Activated naive CD4-positive, alpha-beta T cell treated with anti-CD3 and anti-CD28 coated beads, Interleukin-2, amount 50 U/mL, for 72 hours (primary cell): ENCODE data around the gene CCDC200. TPM values are rescaled to one million over a fixed set of nuclear protein-coding genes. Genes with fewer than 3 reads are reported as not detected.
"Not testable (repeated sequence)": the region's sequence is repeated elsewhere in the genome, so short reads cannot be mapped to it uniquely, and the experiment has no call there.

ENCODE experiments used
- ATAC-seq, 2 donors: fragments of 150-1000 bp; cut with Tn5 transposase; 2 replicates each; pipeline ENCODE4 v1.10.0; 2021; ENCODE audit warnings: mild to moderate bottlenecking in 2 of 2, moderate library complexity in 2 of 2
- DNase-seq, 2 donors: peaks; one replicate each; pipeline ENCODE4 v3.0.0; 2021 to 2022; ENCODE audit warnings: low spot score in 2 of 2
- H3K27ac Mint-ChIP-seq, 2 donors: one replicate each; pipeline ENCODE4 v1.8.0; 2022; ENCODE audit warnings: mild to moderate bottlenecking in 2 of 2, mixed read lengths in 2 of 2
- H3K36me3 Mint-ChIP-seq, 2 donors: one replicate each; pipeline ENCODE4 v1.8.0; 2022; ENCODE audit warnings: mixed read lengths in 2 of 2
- H3K9me3 Mint-ChIP-seq, 2 donors: one replicate each; pipeline ENCODE4 v1.8.0; 2022; ENCODE audit warnings: mixed read lengths in 2 of 2
- total RNA-seq, 2 donors: library from RNA; stranded (reverse); gene quantifications; one replicate each; pipeline ENCODE4 v1.2.3, GENCODE V29; 2022

CCDC200 gene
- total RNA-seq, 2 donors from 2014 or later: 0.48 TPM; not detected in 1

- ATAC-seq (no peak), DNase-seq (no peak)
- H3K27ac Mint-ChIP-seq: peak overlapping the region in 1 of 2 donors; percentile 61
- H3K9me3 Mint-ChIP-seq: no peaks in the 10 kb centered on the region
- peaks cover 5 to 7% of the 10 kb centered on the region in 2 donors for H3K36me3 Mint-ChIP-seq
Observed at GRCh38 chr17:43219746-43220380, 8.6 kb downstream of the CCDC200 start.

- DNase-seq: no peak
- Mint-ChIP-seq H3K27ac (peak overlapping the region; percentile 61 to 84), H3K36me3 (peaks cover 5 to 9% of the 10 kb centered on the region in 2 donors)
Observed at GRCh38 chr17:43219001-43219400, 9.4 kb downstream of the CCDC200 start.

GRCh38 chr17:43217614-43218087, 10.8 kb downstream of the CCDC200 start:
- DNase-seq (peak in 1 of 2 donors; percentile 58), ATAC-seq (peak; percentile 94 to 95)
- Mint-ChIP-seq H3K36me3 (peaks cover 5 to 13% of the 10 kb centered on the region in 2 donors), H3K27ac (peak overlapping the region; percentile 85 to 91), H3K9me3 (no peaks in the 10 kb centered on the region)

More at GRCh38 chr17:43219001-43219400, 9.4 kb downstream of the CCDC200 start:
- H3K9me3 Mint-ChIP-seq: no peaks in the 10 kb centered on the region
- no peak for ATAC-seq

GRCh38 chr17:43216762-43217613, 11.4 kb downstream of the CCDC200 start:
- Mint-ChIP-seq H3K27ac (peak overlapping the region; percentile 85 to 91), H3K36me3 (peaks cover 12 to 13% of the 10 kb centered on the region in 2 donors), H3K9me3 (no peaks in the 10 kb centered on the region)
- DNase-seq (no peak), ATAC-seq (no peak)

GRCh38 chr17:43216369-43216761, 12.1 kb downstream of the CCDC200 start:
- H3K27ac Mint-ChIP-seq: peak overlapping the region in 1 of 2 donors; percentile 34

GRCh38 chr17:43215341-43215740, 13.1 kb downstream of the CCDC200 start:
- DNase-seq: no peak
- no peak overlapping the region for H3K27ac Mint-ChIP-seq
- H3K9me3 Mint-ChIP-seq: no peaks in the 10 kb centered on the region
- H3K36me3 Mint-ChIP-seq: peaks cover 19% of the 10 kb centered on the region in 2 donors
- no peak for ATAC-seq

More at GRCh38 chr17:43216369-43216761, 12.1 kb downstream of the CCDC200 start:
- ATAC-seq (no peak), DNase-seq (no peak)
- Mint-ChIP-seq H3K36me3 (peaks cover 13 to 14% of the 10 kb centered on the region in 2 donors), H3K9me3 (no peaks in the 10 kb centered on the region)

GRCh38 chr17:43213545-43213944, 14.9 kb downstream of the CCDC200 start:
- H3K27ac Mint-ChIP-seq: peak overlapping the region in 1 of 2 donors; percentile 91
- ATAC-seq: no peak
- peaks cover 19% of the 10 kb centered on the region in 2 donors for H3K36me3 Mint-ChIP-seq

GRCh38 chr17:43212641-43213490, 15.6 kb downstream of the CCDC200 start:
- ATAC-seq: no peak
- Mint-ChIP-seq H3K36me3 (peaks cover 19% of the 10 kb centered on the region in 2 donors), H3K27ac (peak overlapping the region; percentile 91 to 97), H3K9me3 (no peaks in the 10 kb centered on the region)
- DNase-seq: no peak

More at GRCh38 chr17:43213545-43213944, 14.9 kb downstream of the CCDC200 start:
- DNase-seq: no peak
- no peaks in the 10 kb centered on the region for H3K9me3 Mint-ChIP-seq

- H3K27ac Mint-ChIP-seq: peak within 1 kb of the TSS; percentile 91 to 97
- ATAC-seq (peak; percentile 95), DNase-seq (peak; percentile 74 to 81)
- peaks cover 19% of the 10 kb centered on the region in 2 donors for H3K36me3 Mint-ChIP-seq
- no peaks in the 10 kb centered on the region for H3K9me3 Mint-ChIP-seq
Observed at GRCh38 chr17:43211480-43212402, 16.7 kb downstream of the CCDC200 start, which contains the start of gene TMEM106A. Gene TMEM106A (plus strand): TSS chr17:43211875. CDS start chr17:43213042, 1,167 bp downstream.

- ATAC-seq: no peak
- H3K36me3 Mint-ChIP-seq: peaks cover 19% of the 10 kb centered on the region in 2 donors
Observed at GRCh38 chr17:43211123-43211479, 17.3 kb downstream of the CCDC200 start.

GRCh38 chr17:43210576-43210975, 17.8 kb downstream of the CCDC200 start:
- H3K36me3 Mint-ChIP-seq: peaks cover 14 to 19% of the 10 kb centered on the region in 2 donors
- ATAC-seq (no peak), DNase-seq (no peak)
- peak overlapping the region; percentile 91 for H3K27ac Mint-ChIP-seq
- H3K9me3 Mint-ChIP-seq: no peaks in the 10 kb centered on the region

More at GRCh38 chr17:43211123-43211479, 17.3 kb downstream of the CCDC200 start:
- no peak for DNase-seq
- peak overlapping the region; percentile 91 to 97 for H3K27ac Mint-ChIP-seq
- H3K9me3 Mint-ChIP-seq: no peaks in the 10 kb centered on the region

- peaks cover 0 to 19% of the 10 kb centered on the region in 2 donors for H3K36me3 Mint-ChIP-seq
Observed at GRCh38 chr17:43203013-43203412, 25.4 kb downstream of the CCDC200 start.

GRCh38 chr17:43200127-43200526, 28.3 kb downstream of the CCDC200 start:
- ATAC-seq: peak; percentile 9 to 57
- H3K36me3 Mint-ChIP-seq: peaks cover 10 to 33% of the 10 kb centered on the region in 2 donors
- H3K9me3 Mint-ChIP-seq: no peaks in the 10 kb centered on the region
- H3K27ac Mint-ChIP-seq: peak overlapping the region; percentile 74 to 96
- no peak for DNase-seq

More at GRCh38 chr17:43203013-43203412, 25.4 kb downstream of the CCDC200 start:
- H3K9me3 Mint-ChIP-seq, ATAC-seq, DNase-seq: not testable (repeated sequence)
- H3K27ac Mint-ChIP-seq: peak overlapping the region in 1 of 2 donors; percentile 44

GRCh38 chr17:43199633-43200032, 28.8 kb downstream of the CCDC200 start:
- Mint-ChIP-seq H3K9me3 (no peaks in the 10 kb centered on the region), H3K36me3 (peaks cover 10 to 33% of the 10 kb centered on the region in 2 donors), H3K27ac (peak overlapping the region; percentile 74 to 96)
- ATAC-seq: peak; percentile 50 to 96
- DNase-seq: no peak

GRCh38 chr17:43193251-43193650, 35.2 kb downstream of the CCDC200 start:
- Mint-ChIP-seq H3K27ac (no peak overlapping the region), H3K36me3 (peaks cover 15 to 20% of the 10 kb centered on the region in 2 donors), H3K9me3 (no peaks in the 10 kb centered on the region)
- ATAC-seq (no peak), DNase-seq (no peak)
